Spleen (tissue), 11 donors: ENCODE results near the gene YOD1. TPM values are rescaled to one million over a fixed set of nuclear protein-coding genes. Genes with fewer than 3 reads are reported as not detected.
A peak's percentile ranks its signal among the peaks of the same experiment; 100 is the strongest.

Experiments used
- DNase-seq: peaks from one replicate; pipeline ENCODE4 v3.0.0-alpha.2; 2020
- H3K27ac ChIP-seq, 8 donors: fragments of 200-600 bp; sonication (generic) in 7 of 8; 1 replicate in 4 of 8; 2 replicates in 4 of 8; pipeline versions ENCODE4 v1.5.0 to v1.8.0; 2016 to 2021; ENCODE audit warnings: inconsistent platforms in 4 of 8, mild to moderate bottlenecking in 4 of 8, moderate library complexity in 1 of 8
- H3K27me3 ChIP-seq, 7 donors: fragments of 200-600 bp; sonication (generic) in 6 of 7; replicated peaks in 1 of 7; 1 replicate in 4 of 7; 2 replicates in 3 of 7; pipeline versions ENCODE4 v1.5.0 to v1.8.0; 2016 to 2021; ENCODE audit warnings: inconsistent platforms in 3 of 7, mild to moderate bottlenecking in 1 of 7
- H3K36me3 ChIP-seq, 6 donors: fragments of 200-600 bp; sonication (generic) in 5 of 6; 1 replicate in 4 of 6; 2 replicates in 2 of 6; pipeline versions ENCODE4 v1.5.0 to v1.8.0; 2016 to 2021; ENCODE audit warnings: inconsistent platforms in 2 of 6
- H3K4me1 ChIP-seq, 6 donors: fragments of 200-600 bp; sonication (generic) in 5 of 6; 1 replicate in 3 of 6; 2 replicates in 3 of 6; pipeline versions ENCODE4 v1.5.0 to v1.8.0; 2016 to 2021; ENCODE audit warnings: inconsistent platforms in 3 of 6
- H3K4me3 ChIP-seq, 8 donors: fragments of 200-600 bp; sonication (generic) in 7 of 8; 1 replicate in 4 of 8; 2 replicates in 4 of 8; pipeline versions ENCODE4 v1.5.0 to v1.8.0; 2016 to 2021; ENCODE audit warnings: inconsistent platforms in 4 of 8, mild to moderate bottlenecking in 4 of 8, moderate library complexity in 2 of 8
- H3K9me3 ChIP-seq, 8 donors: fragments of 200-600 bp; sonication (generic) in 7 of 8; 1 replicate in 4 of 8; 2 replicates in 4 of 8; pipeline versions ENCODE4 v1.5.0 to v1.8.0; 2016 to 2021; ENCODE audit warnings: inconsistent platforms in 4 of 8
- CTCF ChIP-seq, 11 experiments: fragments of 200-600 bp in 7 of 11; fragments of 450-650 bp in 4 of 11; sonication (generic) in 4 of 11; IDR thresholded peaks in 8 of 11; conservative IDR thresholded peaks in 3 of 11; 1 replicate in 7 of 11; 2 replicates in 4 of 11; pipeline versions ENCODE4 v1.4.0 to v1.8.0; 2016 to 2021; ENCODE audit warnings: antibody characterized with exemption in 11 of 11, inconsistent platforms in 4 of 11, mild to moderate bottlenecking in 1 of 11
- POLR2A ChIP-seq, 3 donors: fragments of 450-650 bp; IDR thresholded peaks; one replicate each; pipeline ENCODE4 v1.5.1; 2017; ENCODE audit warnings: antibody characterized with exemption in 3 of 3, mild to moderate bottlenecking in 1 of 3
- POLR2AphosphoS5 ChIP-seq, 3 donors: sonication (generic); formaldehyde crosslinking; IDR thresholded peaks; one replicate each; pipeline ENCODE4 v1.5.1; 2017; ENCODE audit warnings: antibody characterized with exemption in 3 of 3
- WGBS, 5 donors: extraction: QIAGEN DNeasy Blood & Tissue Kit in 3 of 5; methylation state at CpG; one replicate each; pipeline versions ENCODE4 v1.1.5 to v1.1.7; 2013 to 2018; 5-methylcytosine and 5-hydroxymethylcytosine counted together
- intact Hi-C: fragments of 100-400 bp; cut with DNase I; formaldehyde crosslinking; loops from one replicate; pipeline ENCODE4 v1.15.0; 2023; ENCODE audit warnings: low total_unique reads
- polyA plus RNA-seq, 3 donors: library from polyadenylated mRNA; stranded (reverse); fragments of 200-250 nt; gene quantifications; one replicate each; pipeline ENCODE4 v1.2.1, GENCODE V29; 2013
- total RNA-seq, 7 donors: library from RNA; depleted of rRNA in 3 of 7; stranded (reverse); fragments of >200 nt in 3 of 7; fragmentation: NEBNext Ultra II Directional in 4 of 7; extraction: Animal tissue kit (Norgen Biotek cat#: 25700) in 4 of 7; gene quantifications; one replicate each; pipeline versions ENCODE4 v1.1.0 to v1.2.1, GENCODE V29; 2016 to 2021
- donor health status: healthy with polysubstance abuse.
- donor health status: DM: no; HTN: no; CAD: no; lungs with moderate emphysema.
- donor health status: DM: no; HTN: no; CAD: no.
- donor health status: Bipolar disorder and iron deficiency.
- donor health status: healthy.
- donor health status: DM: no; HTN: no; CAD: no.
- donor health status: DM: yes; HTN: yes; CAD: no.

YOD1 gene
- total and polyA plus RNA-seq, 10 donors: 2.8 to 23.2 (median 11.8) TPM

- H3K4me3 ChIP-seq: peak overlapping the region in 7 of 8 donors; percentile 86 to 99 (median 93)
- WGBS, 5 donors: 56 to 72% (median 64%) methylated on average over 8 of the region's 8 CpGs
Observed at GRCh38 chr1:207049514-207049913, 1.5 kb downstream of the YOD1 start.

GRCh38 chr1:207049054-207049453, 2.0 kb downstream of the YOD1 start:
- H3K27me3 ChIP-seq: no peaks in the 10 kb centered on the region
- no peak for DNase-seq
- WGBS, 5 donors: 84 to 97% (median 93%) methylated on average over 4 of the region's 4 CpGs
- peak overlapping the region in 1 of 8 donors; percentile 96 for H3K27ac ChIP-seq
- intact Hi-C loops: no loop called here
- TF ChIP-seq CTCF (IDR thresholded peaks at IDR 0.05 in 8 of 11, conservative IDR thresholded peaks at IDR 0.05 in 3 of 11) (no peak), POLR2AphosphoS5 (IDR thresholded peaks at IDR 0.05) (no peak), POLR2A (IDR thresholded peaks at IDR 0.05) (no peak)
- H3K9me3 ChIP-seq: no peaks in the 10 kb centered on the region
- peaks cover 0 to 37% (median 23%) of the 10 kb centered on the region in 6 donors for H3K36me3 ChIP-seq
- H3K4me1 ChIP-seq: peaks cover 29 to 87% (median 70%) of the 10 kb centered on the region in 6 donors
- H3K4me3 ChIP-seq: no peak overlapping the region

More at GRCh38 chr1:207049514-207049913, 1.5 kb downstream of the YOD1 start:
- Histone ChIP-seq H3K36me3 (peaks cover 0 to 37% (median 23%) of the 10 kb centered on the region in 6 donors), H3K9me3 (no peaks in the 10 kb centered on the region), H3K27ac (peak overlapping the region; percentile 85 to 96 (median 92)), H3K27me3 (no peaks in the 10 kb centered on the region), H3K4me1 (peaks cover 29 to 87% (median 72%) of the 10 kb centered on the region in 6 donors)
- DNase-seq: no peak
- TF ChIP-seq CTCF (IDR thresholded peaks at IDR 0.05 in 8 of 11, conservative IDR thresholded peaks at IDR 0.05 in 3 of 11) (no peak), POLR2AphosphoS5 (IDR thresholded peaks at IDR 0.05) (no peak), POLR2A (IDR thresholded peaks at IDR 0.05) (no peak)
- intact Hi-C loops: no loop called here

- H3K27ac ChIP-seq: no peak overlapping the region
- peaks cover 0 to 46% (median 23%) of the 10 kb centered on the region in 6 donors for H3K36me3 ChIP-seq
- H3K4me1 ChIP-seq: peaks cover 29 to 88% (median 68%) of the 10 kb centered on the region in 6 donors
- WGBS, 5 donors: 72 to 84% (median 77%) methylated on average over 6 of the region's 6 CpGs
- H3K27me3 ChIP-seq: no peaks in the 10 kb centered on the region
- intact Hi-C loops: no loop called here
- DNase-seq: no peak
- TF ChIP-seq POLR2AphosphoS5 (IDR thresholded peaks at IDR 0.05): no peak
- TF ChIP-seq POLR2A (IDR thresholded peaks at IDR 0.05): no peak
- no peak for TF ChIP-seq CTCF (IDR thresholded peaks at IDR 0.05 in 8 of 11, conservative IDR thresholded peaks at IDR 0.05 in 3 of 11)
- H3K4me3 ChIP-seq: no peak overlapping the region
- H3K9me3 ChIP-seq: no peaks in the 10 kb centered on the region
Observed at GRCh38 chr1:207048041-207048440, 3.0 kb downstream of the YOD1 start.

DNA sequence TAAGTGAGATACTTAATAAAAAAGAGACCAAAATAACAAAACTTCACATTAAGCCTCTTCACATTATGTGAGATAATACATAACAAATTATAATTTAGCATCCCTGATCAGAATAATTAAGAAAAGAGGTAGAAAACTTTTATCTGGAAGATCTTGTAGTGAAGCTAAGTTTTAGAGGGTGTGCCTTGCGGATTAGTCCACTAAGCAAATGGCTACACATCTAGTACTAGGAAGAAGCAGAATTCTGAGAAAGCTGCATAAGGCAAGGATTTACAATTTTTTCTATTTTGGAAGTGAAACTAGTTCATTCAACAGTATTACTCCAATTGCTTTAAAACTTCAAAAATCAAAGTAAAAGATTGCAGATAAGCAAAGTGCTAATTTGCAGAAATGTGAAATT, 3.5 kb downstream of the YOD1 start:
- 92 to 96% (median 94%) methylated on average over 1 of the region's 1 CpG for WGBS, 5 donors
- no peak overlapping the region for H3K4me3 ChIP-seq
- DNase-seq: no peak
- peaks cover 29 to 84% (median 67%) of the 10 kb centered on the region in 6 donors for H3K4me1 ChIP-seq
- no peak for TF ChIP-seq POLR2A (IDR thresholded peaks at IDR 0.05)
- TF ChIP-seq POLR2AphosphoS5 (IDR thresholded peaks at IDR 0.05): no peak
- no peak for TF ChIP-seq CTCF (IDR thresholded peaks at IDR 0.05 in 8 of 11, conservative IDR thresholded peaks at IDR 0.05 in 3 of 11)
- no peaks in the 10 kb centered on the region for H3K9me3 ChIP-seq
- peaks cover 0 to 48% (median 23%) of the 10 kb centered on the region in 6 donors for H3K36me3 ChIP-seq
- H3K27ac ChIP-seq: no peak overlapping the region
- H3K27me3 ChIP-seq: no peaks in the 10 kb centered on the region
- intact Hi-C loops: no loop called here
